22Rv1 (cell line): Measurements from ENCODE around the gene ENAH.

Source experiments
- ZFX ChIP-seq: fragments of 450-650 bp; IDR thresholded peaks from 2 replicates; pipeline ENCODE4 v1.6.1; 2017; ENCODE audit warnings: antibody characterized with exemption, borderline replicate concordance
- TF ChIP-seq, protein P1 (sequence below): fragments of 450-650 bp; IDR thresholded peaks from 2 replicates; pipeline ENCODE4 v1.5.1; 2017; ENCODE audit warnings: mild to moderate bottlenecking

DNA sequence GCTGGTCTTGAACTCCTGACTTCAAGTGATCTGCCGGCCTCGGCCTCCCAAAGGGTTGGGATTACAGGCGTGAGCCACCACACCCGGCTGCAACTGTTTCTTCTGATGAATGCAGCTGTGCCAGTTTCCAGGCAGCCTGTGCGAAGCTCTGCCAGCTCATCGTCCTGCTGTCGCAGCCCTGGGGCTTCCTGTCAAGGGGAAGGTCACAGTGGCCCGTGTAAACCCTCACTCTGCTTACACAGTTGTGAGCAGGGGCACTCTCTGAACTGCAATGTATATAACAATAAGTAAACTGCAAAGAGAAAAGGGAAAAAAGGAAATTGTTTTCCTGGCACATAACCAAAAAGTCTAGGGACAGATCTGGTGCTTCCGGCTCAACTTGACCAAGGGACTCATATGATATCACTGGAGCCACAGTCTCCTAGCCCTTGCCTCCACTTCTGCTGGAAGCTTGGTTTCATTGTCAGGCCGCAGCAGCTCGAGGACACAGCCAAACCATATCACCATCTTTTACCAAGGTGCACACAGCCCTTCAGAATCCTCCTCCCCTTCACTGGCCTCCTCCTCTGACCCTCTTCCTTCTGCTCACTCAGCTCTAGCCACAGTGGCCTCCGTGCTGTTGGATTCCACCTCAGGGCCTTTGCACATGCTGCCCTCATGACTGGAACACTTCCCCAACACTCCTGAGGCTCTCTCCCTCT, 202.3 kb downstream of the ENAH start:
- TF ChIP-seq, protein P1, sequence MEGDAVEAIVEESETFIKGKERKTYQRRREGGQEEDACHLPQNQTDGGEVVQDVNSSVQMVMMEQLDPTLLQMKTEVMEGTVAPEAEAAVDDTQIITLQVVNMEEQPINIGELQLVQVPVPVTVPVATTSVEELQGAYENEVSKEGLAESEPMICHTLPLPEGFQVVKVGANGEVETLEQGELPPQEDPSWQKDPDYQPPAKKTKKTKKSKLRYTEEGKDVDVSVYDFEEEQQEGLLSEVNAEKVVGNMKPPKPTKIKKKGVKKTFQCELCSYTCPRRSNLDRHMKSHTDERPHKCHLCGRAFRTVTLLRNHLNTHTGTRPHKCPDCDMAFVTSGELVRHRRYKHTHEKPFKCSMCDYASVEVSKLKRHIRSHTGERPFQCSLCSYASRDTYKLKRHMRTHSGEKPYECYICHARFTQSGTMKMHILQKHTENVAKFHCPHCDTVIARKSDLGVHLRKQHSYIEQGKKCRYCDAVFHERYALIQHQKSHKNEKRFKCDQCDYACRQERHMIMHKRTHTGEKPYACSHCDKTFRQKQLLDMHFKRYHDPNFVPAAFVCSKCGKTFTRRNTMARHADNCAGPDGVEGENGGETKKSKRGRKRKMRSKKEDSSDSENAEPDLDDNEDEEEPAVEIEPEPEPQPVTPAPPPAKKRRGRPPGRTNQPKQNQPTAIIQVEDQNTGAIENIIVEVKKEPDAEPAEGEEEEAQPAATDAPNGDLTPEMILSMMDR = no peak
- no peak for TF ChIP-seq ZFX
